Thyroid gland (tissue), 4 donors: ENCODE data around the gene YTHDC2.

ENCODE experiments used
- POLR2A ChIP-seq, 2 donors: fragments of 450-650 bp; IDR thresholded peaks; one replicate each; pipeline ENCODE4 v1.6.1; 2017; ENCODE audit warnings: antibody characterized with exemption in 2 of 2, mild to moderate bottlenecking in 2 of 2, moderate library complexity in 1 of 2
- TF ChIP-seq, protein P1 (sequence below), 6 experiments: fragments of 200-600 bp in 3 of 6; fragments of 450-650 bp in 3 of 6; sonication (generic) in 3 of 6; IDR thresholded peaks; one replicate each; pipeline ENCODE4 v1.5.1; 2016 to 2019; ENCODE audit warnings: antibody characterized with exemption in 6 of 6, mild to moderate bottlenecking in 2 of 6, inconsistent platforms in 1 of 6, moderate library complexity in 1 of 6

DNA sequence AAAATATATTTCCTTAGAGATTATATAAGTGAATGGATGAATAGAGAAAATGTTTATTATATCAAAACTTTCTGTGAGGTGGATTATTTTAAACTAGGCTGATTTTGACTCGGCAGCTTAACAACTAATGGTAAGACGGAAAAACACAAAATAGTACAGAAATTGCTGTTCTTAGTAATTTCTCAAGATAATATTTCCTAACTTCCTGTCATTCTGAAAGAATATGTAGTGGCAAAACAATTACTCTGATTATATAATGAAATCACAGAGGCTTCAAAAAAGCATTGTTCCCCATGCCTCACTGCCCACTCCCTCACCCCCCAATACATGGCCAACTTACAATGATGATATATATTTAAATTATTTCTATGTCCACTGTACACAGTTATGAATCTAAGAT is 85.4 kb downstream of the YTHDC2 start:
- TF ChIP-seq, protein P1, sequence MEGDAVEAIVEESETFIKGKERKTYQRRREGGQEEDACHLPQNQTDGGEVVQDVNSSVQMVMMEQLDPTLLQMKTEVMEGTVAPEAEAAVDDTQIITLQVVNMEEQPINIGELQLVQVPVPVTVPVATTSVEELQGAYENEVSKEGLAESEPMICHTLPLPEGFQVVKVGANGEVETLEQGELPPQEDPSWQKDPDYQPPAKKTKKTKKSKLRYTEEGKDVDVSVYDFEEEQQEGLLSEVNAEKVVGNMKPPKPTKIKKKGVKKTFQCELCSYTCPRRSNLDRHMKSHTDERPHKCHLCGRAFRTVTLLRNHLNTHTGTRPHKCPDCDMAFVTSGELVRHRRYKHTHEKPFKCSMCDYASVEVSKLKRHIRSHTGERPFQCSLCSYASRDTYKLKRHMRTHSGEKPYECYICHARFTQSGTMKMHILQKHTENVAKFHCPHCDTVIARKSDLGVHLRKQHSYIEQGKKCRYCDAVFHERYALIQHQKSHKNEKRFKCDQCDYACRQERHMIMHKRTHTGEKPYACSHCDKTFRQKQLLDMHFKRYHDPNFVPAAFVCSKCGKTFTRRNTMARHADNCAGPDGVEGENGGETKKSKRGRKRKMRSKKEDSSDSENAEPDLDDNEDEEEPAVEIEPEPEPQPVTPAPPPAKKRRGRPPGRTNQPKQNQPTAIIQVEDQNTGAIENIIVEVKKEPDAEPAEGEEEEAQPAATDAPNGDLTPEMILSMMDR (IDR thresholded peaks at IDR 0.05), result no peak
- no peak for TF ChIP-seq POLR2A (IDR thresholded peaks at IDR 0.05)
